NCI-H187 (cell line): Measurements from ENCODE around the gene TSPAN9.

Experiments used
- DNase-seq, 2 experiments: peaks; one replicate each; lab custom pipeline; 2025; lab: John Stamatoyannopoulos, UW

The TSPAN9 gene

DNA sequence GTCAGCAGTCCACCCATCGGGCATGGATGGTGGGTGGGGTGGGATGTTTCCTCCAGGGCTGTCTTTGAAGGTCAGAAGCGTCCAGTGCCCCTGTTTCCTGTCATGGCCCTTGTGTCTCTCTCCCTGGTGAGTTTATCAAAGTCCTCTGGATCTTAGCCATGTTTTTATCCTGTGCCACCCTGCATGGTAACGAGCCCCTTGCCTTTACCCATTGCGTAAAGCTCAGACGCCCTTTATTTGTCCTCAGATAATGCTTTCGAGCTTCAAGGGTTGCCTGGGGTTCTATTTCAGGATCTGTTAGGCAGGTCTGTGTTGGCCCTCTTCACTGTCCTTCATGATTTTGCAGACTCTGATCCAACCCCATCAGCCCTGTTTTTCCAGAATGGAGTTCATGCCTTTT is 172.9 kb downstream of the TSPAN9 start:
- no peak for DNase-seq

DNA sequence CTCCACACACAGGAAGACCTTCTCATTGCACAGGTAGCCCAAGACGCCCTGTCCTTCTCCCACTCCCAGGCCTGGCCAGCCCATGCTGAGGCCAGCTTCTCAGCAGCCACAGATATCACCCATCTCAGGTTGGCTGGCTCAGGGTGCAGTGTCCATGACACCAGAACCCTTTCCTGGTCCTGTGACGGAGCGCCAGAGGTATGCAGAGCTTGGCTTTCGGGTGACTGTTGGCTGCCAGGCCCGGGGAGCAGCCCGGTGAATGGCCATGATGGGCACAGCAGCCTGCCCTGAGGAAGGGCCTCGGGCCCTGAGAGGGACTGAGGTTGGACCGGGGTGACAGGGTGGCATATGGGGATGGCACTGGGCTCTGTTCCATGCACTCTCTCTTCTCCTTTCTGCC is 173.4 kb downstream of the TSPAN9 start:
- DNase-seq = no peak

DNA sequence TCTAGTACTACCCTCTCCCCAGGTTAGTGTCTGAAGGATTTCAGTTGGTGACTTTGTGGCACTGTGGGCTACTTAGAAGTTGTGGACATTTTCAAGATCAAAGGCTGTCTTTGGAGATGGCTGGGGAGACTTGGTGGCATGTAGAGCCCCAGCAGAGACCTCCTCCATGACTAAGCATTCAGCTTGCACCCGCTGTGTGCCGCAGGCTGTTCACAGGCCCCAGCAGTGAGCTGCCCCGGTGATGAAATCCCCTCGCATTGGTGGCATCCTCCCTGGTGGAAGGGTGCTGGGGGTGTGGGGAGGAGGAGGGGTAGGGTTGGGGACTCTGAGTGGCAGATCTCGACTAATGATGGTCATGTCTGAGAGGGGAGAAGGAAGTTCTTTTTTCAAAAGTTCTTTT is 173.9 kb downstream of the TSPAN9 start:
- no peak for DNase-seq

GRCh38 chr12:3251691-3252090 is 174.5 kb downstream of the TSPAN9 start:
- no peak for DNase-seq

DNA sequence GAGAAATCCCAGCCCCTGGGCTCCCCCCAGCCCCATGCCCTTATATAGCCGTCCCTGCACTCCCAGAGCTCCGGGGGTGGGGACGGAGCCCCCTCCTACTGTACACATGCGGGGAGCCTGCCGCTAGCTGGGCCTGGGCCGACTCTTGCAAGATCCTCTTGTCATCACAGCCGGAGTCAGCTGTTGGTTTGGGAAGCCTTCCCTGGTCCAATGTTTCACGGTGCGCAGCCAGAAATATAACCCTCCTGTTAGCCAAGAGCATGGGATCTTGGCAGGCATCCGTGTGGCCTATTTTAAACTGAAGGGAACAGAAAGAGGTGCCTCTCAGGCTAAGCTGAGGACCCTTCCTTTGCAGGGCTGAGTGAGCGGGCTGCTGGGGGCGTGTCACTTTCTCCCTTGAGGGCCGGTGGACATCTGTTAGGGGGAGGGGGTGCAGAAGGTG is 175.3 kb downstream of the TSPAN9 start:
- no peak for DNase-seq

GRCh38 chr12:3253682-3254275 is 176.6 kb downstream of the TSPAN9 start:
- no peak for DNase-seq

DNA sequence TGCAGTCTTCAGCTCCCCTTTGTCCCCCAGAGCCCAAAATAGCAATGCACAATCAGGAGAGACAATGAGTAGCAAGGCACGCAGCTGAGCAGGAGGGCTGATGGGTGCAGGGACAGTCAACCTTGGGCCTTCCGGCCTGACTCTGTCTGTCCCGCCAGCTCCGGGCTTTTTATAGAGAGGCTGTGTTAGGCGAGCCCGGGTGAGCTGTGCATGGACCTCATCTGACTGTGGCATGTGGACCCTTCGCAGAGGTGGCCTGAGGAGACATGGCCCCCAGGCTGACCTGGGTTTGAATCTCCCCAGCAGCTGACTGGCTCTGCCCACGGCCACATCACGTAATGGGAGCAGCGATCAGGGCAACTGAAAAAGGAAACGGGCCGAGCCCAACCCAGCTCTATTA is 177.9 kb downstream of the TSPAN9 start:
- no peak for DNase-seq

DNA sequence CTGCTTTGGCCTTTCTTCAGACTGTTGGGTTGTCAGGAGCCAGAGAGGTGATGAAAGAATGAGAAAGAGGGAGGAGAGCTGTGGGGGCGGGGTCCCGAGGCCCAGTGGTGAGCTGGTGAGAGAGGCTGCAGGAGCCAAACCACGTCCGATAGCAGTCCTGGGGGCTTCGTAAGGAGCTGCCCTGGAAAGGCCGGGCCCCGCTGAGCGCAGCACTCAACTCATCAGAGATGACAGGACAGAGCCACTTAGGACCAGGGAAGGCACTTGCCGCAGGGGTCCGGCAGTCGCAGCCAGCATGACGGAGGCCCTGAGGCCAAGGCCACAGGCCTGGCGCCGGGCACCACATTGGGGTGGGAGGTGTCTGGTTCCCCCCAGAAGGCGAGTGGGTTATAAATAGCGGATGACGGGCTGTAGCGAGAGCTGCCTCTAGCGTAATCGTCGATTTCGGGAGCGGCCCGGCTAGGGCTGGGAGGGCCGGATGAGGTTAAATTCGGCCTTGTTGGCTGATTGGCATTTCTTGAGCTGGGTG is 179.0 kb downstream of the TSPAN9 start:
- DNase-seq = no peak

DNA sequence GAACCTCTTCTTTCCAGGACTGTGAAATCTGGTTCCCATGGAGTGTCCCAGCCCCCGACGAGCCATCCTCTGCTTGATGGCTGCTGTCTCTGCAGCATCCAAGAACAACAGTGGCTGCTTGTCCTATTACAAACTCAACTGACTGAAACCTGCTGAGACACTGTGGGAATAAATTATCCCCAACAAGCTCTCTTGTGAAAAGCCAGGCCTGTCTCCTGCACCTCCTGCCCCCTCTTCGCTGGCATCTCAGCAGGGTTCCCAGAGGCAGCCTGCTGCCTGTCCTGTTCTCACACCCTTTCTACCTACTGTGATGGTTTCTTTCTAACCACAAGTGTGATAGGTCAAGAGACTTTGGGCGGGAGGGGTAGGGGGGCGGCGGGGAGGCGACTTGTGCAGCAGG is 180.2 kb downstream of the TSPAN9 start:
- DNase-seq = peak in 1 of 2 experiments; percentile 39

- DNase-seq = no peak
These were observed 182.8 kb downstream of the TSPAN9 start for GRCh38 chr12:3259973-3260372.

DNA sequence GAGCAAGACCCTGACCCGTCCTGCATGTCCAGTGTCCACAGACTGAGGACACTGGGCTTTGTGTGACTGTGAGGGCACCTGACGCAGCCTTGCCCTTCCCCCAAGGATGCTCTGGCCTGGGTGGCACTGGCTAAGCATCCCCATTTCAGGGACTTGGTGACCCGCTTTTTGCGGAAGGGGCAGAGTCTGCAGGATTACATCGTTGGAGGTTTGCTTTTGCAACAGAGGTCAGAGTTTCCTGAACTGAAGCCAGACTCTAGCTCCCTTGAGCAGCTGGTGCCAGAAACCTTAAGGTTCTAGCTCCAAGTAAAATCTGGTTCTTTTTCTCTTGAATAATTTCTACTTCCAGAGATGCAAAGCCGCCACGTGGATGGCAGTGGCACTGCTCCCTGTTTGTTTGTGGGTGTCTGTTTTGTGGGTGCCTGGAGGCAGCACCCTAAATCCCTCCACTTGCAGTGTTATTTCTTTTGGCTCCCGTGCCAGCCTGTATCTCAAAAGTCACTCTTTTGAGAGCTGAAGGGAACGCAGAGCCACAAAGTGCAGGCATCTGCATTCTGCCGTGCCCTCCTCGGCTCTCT is 184.7 kb downstream of the TSPAN9 start:
- DNase-seq = no peak

GRCh38 chr12:3262470-3262869 is 185.3 kb downstream of the TSPAN9 start:
- no peak for DNase-seq

GRCh38 chr12:3263282-3263681 is 186.1 kb downstream of the TSPAN9 start:
- no peak for DNase-seq

GRCh38 chr12:3263939-3264922 is 187.1 kb downstream of the TSPAN9 start:
- no peak for DNase-seq

- no peak for DNase-seq
These were observed 188.2 kb downstream of the TSPAN9 start for GRCh38 chr12:3265406-3265805.

DNA sequence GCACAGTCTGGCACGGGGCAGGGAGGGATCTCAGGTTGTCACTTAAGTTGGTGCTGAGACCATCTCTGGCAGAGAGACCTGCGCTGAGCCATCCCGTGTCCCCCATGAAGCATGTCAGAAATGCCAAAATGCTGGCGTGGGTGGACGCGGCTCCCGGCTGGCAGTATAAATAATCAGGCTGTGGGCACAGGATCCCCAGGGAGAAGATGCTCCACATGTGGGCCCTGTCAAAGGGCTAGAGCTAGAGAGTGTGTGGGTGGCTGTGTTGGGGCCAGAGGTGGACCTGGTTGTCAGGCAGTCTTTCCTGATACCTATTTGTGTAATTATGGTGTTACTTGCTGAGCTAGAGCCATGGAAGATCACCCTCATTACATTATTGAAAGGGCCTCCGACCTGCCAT is 189.5 kb downstream of the TSPAN9 start:
- no peak for DNase-seq

DNA sequence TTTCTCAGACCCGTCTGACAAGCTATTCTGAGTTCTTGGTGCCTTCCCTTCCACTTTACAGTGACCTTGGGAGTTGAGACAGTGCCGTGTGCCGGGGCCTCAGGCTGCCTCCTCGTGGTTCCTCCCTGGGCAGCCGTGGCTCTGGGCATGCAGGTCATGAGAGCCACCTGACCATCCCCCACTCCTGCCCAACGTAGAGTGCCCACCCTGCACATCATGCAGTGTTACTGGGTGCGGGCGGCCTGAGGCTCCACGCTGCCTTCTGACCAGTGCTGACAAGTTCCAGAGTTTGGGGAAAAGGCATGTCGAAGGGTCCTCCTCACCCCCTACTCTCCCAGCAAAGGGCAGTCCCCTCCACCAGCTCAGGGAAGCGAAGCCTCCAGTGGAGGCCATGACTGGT is 190.5 kb downstream of the TSPAN9 start:
- no peak for DNase-seq

- DNase-seq = no peak
These were observed 192.4 kb downstream of the TSPAN9 start for GRCh38 chr12:3269594-3269993.

DNA sequence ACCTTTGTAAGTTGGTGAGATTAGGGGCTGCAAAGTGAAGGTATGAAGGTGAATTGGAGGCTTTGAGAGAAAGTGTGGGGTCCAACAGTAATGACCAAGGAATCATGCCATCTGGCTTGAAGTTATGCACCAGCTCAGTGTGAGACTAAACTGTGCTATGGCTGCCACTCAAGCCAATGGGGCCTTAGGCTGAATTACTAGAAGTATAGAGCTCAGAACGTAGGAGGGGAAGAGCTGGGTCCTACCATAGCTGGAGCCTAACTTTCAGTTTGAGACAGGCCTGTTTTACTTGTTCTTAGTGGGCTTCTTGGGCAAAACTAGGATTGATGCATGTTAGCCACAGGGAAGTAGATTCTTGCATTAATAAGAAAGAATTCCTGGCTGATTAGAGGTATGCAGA is 194.0 kb downstream of the TSPAN9 start:
- no peak for DNase-seq

DNA sequence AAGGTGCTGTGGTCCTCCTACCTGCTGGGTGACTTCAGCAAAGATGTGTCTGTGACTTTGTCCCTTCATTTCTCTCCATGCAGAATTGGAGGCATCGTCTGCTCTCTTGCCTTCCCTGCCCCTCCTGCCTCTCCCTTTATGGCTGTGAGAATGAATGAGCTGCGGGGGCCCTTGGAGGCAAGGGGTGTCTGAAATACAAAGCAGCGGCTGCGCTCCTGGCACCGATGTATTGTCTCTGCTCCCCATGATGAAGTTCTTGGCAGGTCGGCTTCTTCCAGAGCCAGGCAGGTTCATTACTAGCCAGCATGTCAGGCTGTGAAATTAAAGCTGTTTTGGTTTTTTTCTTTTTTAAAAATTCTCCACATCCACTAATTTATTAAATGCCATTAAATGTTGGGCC is 194.5 kb downstream of the TSPAN9 start:
- DNase-seq = no peak

DNA sequence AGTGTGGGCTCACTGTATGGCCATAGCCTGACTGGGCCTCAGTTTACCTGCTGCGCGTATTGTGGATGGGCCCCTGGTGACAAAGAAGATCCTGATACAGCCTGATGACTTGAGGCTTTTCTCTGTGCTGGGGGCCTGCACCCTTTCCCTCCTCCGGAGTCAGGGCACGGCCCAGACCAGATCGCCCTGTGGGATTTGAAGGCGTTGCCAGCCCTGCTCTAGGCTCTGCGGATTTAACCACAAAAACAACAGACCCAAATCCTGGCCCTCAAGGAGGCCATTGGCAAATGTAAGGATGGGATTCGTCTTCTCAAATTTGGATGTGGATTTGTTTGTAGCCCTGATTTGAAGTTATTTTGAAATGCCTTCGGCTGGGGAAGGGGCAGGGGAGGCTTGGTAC is 195.8 kb downstream of the TSPAN9 start:
- DNase-seq = no peak

DNA sequence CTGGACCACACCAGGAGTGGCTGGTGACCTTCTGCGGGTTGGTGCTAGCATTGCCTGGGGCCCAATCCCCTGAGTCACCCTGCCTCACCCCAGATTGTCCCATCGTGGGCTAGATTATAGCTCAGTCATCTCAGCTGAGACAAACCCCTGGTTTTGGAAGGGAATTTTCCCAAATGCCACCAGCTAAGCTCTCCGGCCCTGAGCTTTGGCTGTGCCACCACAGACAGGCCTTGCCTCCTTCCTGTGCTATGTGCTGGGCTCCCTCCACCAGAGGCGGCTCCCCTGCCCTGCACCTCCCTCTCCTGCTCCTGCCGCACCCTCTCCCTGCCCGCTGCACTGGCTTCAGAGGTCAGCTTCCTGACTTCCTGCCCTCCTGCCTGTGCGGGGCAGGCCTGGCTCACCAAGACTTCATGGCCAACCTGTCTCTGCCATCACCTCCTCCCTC is 196.3 kb downstream of the TSPAN9 start:
- DNase-seq = no peak

- no peak for DNase-seq
These were observed 197.5 kb downstream of the TSPAN9 start for GRCh38 chr12:3274664-3275063.
